Measurements from ENCODE around the gene RPS19. TPM values are rescaled to one million over a fixed set of nuclear protein-coding genes. Genes with fewer than 3 reads are reported as not detected.
"Not testable (repeated sequence)": the region's sequence is repeated elsewhere in the genome, so short reads cannot be mapped to it uniquely, and the experiment has no call there.

RPS19 gene
- polyA plus RNA-seq, 1 experiment, result 1,320 TPM

DNA sequence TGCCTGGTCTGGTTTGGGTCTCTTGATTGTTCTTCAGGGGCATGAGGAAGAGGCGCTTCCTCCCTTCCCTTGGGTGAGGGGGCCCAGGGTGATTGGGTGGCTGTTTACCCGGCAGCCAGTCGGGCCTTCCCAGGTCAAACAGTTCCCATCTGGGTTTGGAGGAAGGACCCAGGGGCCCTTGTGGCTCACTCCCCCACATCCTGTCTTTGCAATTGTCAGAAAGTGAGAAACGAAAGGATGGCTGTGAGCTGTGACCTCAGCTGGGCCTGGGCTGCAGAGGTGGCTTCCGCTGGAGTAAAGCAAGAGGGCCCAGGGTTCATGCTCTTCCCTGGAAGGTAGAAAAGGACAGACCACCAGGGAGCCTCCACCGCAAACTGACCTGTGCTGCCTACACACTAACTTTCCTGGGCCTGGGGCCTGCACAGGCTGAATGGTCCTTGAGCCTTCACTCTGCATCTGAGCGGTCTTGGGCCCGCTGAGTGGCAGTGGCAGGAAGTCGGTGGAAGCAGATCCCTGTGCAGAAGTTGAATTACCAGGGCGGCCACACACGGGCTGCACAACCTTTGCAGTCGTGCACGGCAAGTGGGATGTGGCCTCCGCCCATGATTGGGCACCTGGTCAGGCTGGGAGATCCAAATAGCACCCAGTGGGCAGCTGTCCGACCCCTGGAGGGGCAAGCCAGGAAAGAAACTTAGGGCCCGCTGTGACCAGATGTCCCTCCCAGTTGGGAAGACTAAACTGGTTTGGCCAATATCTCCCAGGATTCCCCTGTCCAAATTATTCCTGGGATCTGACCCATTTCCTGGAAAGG lies 11.7 kb downstream of the RPS19 start:
- Histone ChIP-seq H3K9me3 (ENCODE audit: control insufficient read depth, insufficient read depth, low read length) (no peaks in the 10 kb centered on the region), H3K27me3 (ENCODE audit: control insufficient read depth, insufficient read depth, low read length) (peaks cover 2% of the 10 kb centered on the region), H3K27ac (ENCODE audit: low read depth, low read length) (peak overlapping the region; percentile 2), H3K4me3 (ENCODE audit: low read depth, low read length) (no peak overlapping the region)
- DNase-seq (ENCODE audit: low read depth, low spot score), result no peak
- ChIA-PET POLR2A (interaction anchor here (0.5 to 2.7 kb wide), 6 partner anchors 11 to 79 kb away, joined by 3 to 24 read pairs (median 6); partner anchors contain the start of genes ARHGEF1 and RPS19), CTCF (interaction anchor here (1.7 kb wide), 1 partner anchor 12 kb away, joined by 8 read pairs; no protein-coding TSS in a partner anchor)
- TF ChIP-seq, protein P1, sequence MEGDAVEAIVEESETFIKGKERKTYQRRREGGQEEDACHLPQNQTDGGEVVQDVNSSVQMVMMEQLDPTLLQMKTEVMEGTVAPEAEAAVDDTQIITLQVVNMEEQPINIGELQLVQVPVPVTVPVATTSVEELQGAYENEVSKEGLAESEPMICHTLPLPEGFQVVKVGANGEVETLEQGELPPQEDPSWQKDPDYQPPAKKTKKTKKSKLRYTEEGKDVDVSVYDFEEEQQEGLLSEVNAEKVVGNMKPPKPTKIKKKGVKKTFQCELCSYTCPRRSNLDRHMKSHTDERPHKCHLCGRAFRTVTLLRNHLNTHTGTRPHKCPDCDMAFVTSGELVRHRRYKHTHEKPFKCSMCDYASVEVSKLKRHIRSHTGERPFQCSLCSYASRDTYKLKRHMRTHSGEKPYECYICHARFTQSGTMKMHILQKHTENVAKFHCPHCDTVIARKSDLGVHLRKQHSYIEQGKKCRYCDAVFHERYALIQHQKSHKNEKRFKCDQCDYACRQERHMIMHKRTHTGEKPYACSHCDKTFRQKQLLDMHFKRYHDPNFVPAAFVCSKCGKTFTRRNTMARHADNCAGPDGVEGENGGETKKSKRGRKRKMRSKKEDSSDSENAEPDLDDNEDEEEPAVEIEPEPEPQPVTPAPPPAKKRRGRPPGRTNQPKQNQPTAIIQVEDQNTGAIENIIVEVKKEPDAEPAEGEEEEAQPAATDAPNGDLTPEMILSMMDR (IDR thresholded peaks at IDR 0.05; ENCODE audit: low read depth, low read length), result no peak

DNA sequence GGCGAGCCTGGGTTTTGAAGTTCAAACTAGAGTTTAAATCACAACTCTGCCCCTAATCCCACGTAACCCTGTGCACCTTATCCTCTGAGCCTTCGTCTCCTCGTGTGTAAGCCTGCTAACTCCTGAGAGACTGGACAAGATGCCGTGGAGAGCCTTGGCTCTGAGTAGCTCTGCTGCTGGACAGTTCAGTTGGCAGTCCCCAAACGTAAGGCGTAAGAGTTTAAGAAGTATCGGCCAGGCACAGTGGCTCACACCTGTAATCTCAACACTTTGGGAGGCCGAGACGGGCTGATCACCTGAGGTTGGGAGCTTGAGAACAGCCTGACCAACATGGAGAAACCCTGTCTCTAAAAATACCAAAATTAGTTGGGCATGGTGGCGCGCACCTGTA lies 12.3 kb downstream of the RPS19 start:
- H3K4me3 ChIP-seq (ENCODE audit: low read depth, low read length), result no peak overlapping the region
- ChIA-PET POLR2A (interaction anchor here (0.5 to 2.7 kb wide), 9 partner anchors 9 to 86 kb away, joined by 3 to 24 read pairs (median 5); partner anchors contain the start of genes ARHGEF1 and RPS19), CTCF (interaction anchor here (1.2 to 1.7 kb wide), 6 partner anchors 12 to 84 kb away, joined by 3 to 11 read pairs (median 4); no protein-coding TSS in a partner anchor)
- H3K27ac ChIP-seq (ENCODE audit: low read depth, low read length), result no peak overlapping the region
- no peaks in the 10 kb centered on the region for H3K9me3 ChIP-seq (ENCODE audit: control insufficient read depth, insufficient read depth, low read length)
- TF ChIP-seq, protein P1 (IDR thresholded peaks at IDR 0.05; ENCODE audit: low read depth, low read length), result no peak
- peaks cover 6% of the 10 kb centered on the region for H3K27me3 ChIP-seq (ENCODE audit: control insufficient read depth, insufficient read depth, low read length)
- DNase-seq (ENCODE audit: low read depth, low spot score), result no peak

DNA sequence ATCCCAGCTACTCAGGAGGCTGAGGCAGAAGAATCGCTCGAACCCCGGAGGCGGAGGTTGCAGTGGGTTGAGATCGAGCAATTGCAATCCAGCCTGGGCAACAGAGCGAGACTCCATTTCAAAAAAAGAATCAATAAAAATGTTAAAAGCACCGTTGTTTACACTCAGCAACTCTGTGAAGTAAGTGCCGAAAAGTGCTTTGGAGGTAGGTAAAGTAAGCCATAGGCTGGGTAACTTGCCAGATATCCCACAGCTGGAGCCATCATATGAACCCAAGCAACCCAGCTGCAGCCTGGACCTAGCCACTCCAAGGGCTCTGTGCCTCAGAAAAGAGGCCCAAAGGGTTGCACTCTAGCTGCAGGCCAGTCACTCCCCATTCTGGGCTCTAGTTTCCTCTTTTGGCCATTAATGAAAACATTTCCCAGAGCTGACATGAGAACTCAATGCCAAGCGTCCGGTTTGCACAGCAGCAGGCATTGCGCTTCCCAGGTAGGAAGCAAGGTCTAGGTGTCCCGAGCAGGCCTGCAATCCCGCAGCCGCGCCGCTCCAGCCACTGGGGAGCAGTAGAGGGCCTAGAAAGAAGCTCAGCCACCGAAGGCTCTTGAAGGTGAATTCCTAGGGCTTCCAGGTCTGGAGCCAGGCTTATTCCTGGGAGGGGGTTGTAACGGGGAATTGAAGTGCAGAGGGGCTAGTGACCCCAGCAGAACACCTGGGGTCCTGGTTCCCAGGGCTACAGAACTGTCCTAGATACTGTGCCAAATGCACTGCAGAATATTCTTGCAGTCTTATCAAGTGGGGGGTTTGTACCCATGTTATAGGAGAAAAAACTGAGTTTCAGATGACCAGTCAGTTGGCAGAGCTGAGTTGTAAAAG lies 13.0 kb downstream of the RPS19 start:
- CTCF ChIA-PET, result interaction anchor here (0.5 to 1.7 kb wide), 12 partner anchors 9 to 162 kb away, joined by 3 to 11 read pairs (median 3); partner anchors contain the start of gene ERFL
- DNase-seq (ENCODE audit: low read depth, low spot score), result no peak
- Histone ChIP-seq H3K9me3 (ENCODE audit: control insufficient read depth, insufficient read depth, low read length) (no peaks in the 10 kb centered on the region), H3K27ac (ENCODE audit: low read depth, low read length) (no peak overlapping the region), H3K4me3 (ENCODE audit: low read depth, low read length) (no peak overlapping the region), H3K27me3 (ENCODE audit: control insufficient read depth, insufficient read depth, low read length) (peaks cover 12% of the 10 kb centered on the region)
- POLR2A ChIA-PET, result interaction anchor here (0.6 to 2.7 kb wide), 9 partner anchors 10 to 85 kb away, joined by 3 to 24 read pairs (median 6); partner anchors contain the start of genes ARHGEF1 and RPS19
- TF ChIP-seq, protein P1 (IDR thresholded peaks at IDR 0.05; ENCODE audit: low read depth, low read length), result peak; percentile 74

DNA sequence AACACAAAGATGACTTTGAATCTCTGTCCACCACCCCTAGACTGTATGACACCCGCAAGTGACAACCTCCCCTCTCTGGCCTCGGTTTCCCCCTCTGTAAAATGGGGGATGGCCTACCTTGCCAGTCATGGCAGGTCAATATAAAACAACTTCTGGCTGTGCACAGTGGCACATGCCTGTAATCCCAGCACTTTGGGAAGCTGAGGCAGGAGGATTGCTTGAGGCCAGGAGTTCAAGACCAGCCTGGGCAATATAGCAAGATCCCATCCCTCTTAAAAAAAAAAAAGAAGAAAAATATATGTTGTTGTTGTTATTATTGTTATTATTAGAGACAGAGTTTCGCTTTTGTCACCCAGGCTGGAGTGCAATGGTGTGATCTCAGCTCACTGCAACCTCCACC lies 15.9 kb downstream of the RPS19 start:
- H3K27me3 ChIP-seq (ENCODE audit: control insufficient read depth, insufficient read depth, low read length), result peaks cover 23% of the 10 kb centered on the region
- CTCF ChIA-PET; POLR2A ChIA-PET; DNase-seq (ENCODE audit: low read depth, low spot score); H3K27ac ChIP-seq (ENCODE audit: low read depth, low read length); H3K4me3 ChIP-seq (ENCODE audit: low read depth, low read length); H3K9me3 ChIP-seq (ENCODE audit: control insufficient read depth, insufficient read depth, low read length): not testable (repeated sequence)
